Common myeloid progenitor, CD34-positive (primary cell): ENCODE results near the gene GPR162.

Source experiments
- CTCF ChIA-PET: fragments of 350-600 bp; sonication (Branson Sonifier 250); formaldehyde crosslinking; loops from one replicate; lab custom pipeline; 2021; ENCODE audit warnings: antibody characterized with exemption; lab: Charles Lee
- POLR2A ChIA-PET: fragments of 350-600 bp; sonication (Branson Sonifier 250); formaldehyde crosslinking; loops from one replicate; lab custom pipeline; 2021; ENCODE audit warnings: antibody characterized with exemption; lab: Charles Lee
- DNase-seq, 3 donors: peaks; one replicate each; pipeline versions ENCODE4 v3.0.0 to v3.0.0-alpha.2; 2013
- H3K27ac ChIP-seq, 2 experiments: 1 replicate in 1 of 2; 2 replicates in 1 of 2; pipeline ENCODE4 v1.7.0; 2013; ENCODE audit warnings: inconsistent platforms in 2 of 2, low read length in 2 of 2, mild to moderate bottlenecking in 2 of 2, low read depth in 1 of 2, moderate library complexity in 1 of 2; ENCODE audit not compliant: severe bottlenecking in 2 of 2, insufficient read depth in 1 of 2, poor library complexity in 1 of 2
- H3K27me3 ChIP-seq, 5 experiments: replicated peaks in 2 of 5; 1 replicate in 3 of 5; 2 replicates in 2 of 5; pipeline versions ENCODE4 v1.6.1 to v1.7.0; 2013; ENCODE audit warnings: low read length in 4 of 5, mild to moderate bottlenecking in 2 of 5, moderate library complexity in 2 of 5, inconsistent platforms in 1 of 5; ENCODE audit not compliant: insufficient read depth in 5 of 5, control insufficient read depth in 4 of 5
- H3K36me3 ChIP-seq, 4 experiments: 1 replicate in 2 of 4; 2 replicates in 2 of 4; pipeline versions ENCODE4 v1.6.1 to v1.7.0; 2013; ENCODE audit warnings: low read length in 3 of 4, control low read depth in 1 of 4, mild to moderate bottlenecking in 1 of 4; ENCODE audit not compliant: control insufficient read depth in 4 of 4, insufficient read depth in 4 of 4
- H3K4me1 ChIP-seq, 4 experiments: 1 replicate in 3 of 4; 2 replicates in 1 of 4; pipeline versions ENCODE4 v1.6.1 to v1.7.1; 2013; ENCODE audit warnings: low read length in 3 of 4, mild to moderate bottlenecking in 3 of 4, control low read depth in 1 of 4, inconsistent platforms in 1 of 4, moderate library complexity in 1 of 4; ENCODE audit not compliant: control insufficient read depth in 4 of 4, insufficient read depth in 4 of 4; ENCODE audit errors: control extremely low read depth in 1 of 4
- H3K4me3 ChIP-seq, 7 experiments: 1 replicate in 4 of 7; 2 replicates in 3 of 7; pipeline versions ENCODE4 v1.5.1 to v1.7.0; 2013; ENCODE audit warnings: mild to moderate bottlenecking in 7 of 7, low read length in 6 of 7, moderate library complexity in 6 of 7, inconsistent platforms in 2 of 7, low read depth in 2 of 7, control low read depth in 1 of 7; ENCODE audit not compliant: insufficient read depth in 4 of 7, control insufficient read depth in 1 of 7; ENCODE audit errors: extremely low read depth in 1 of 7
- H3K9me3 ChIP-seq, 5 experiments: 1 replicate in 4 of 5; 2 replicates in 1 of 5; pipeline versions ENCODE4 v1.6.1 to v1.7.1; 2013; ENCODE audit warnings: low read length in 4 of 5, mild to moderate bottlenecking in 2 of 5, inconsistent platforms in 1 of 5, low read depth in 1 of 5, moderate library complexity in 1 of 5; ENCODE audit not compliant: control insufficient read depth in 4 of 5, insufficient read depth in 2 of 5; ENCODE audit errors: control extremely low read depth in 1 of 5
- WGBS: methylation state at CpG from one replicate; pipeline ENCODE4 v1.1.5; 2013; ENCODE audit not compliant: insufficient coverage; 5-methylcytosine and 5-hydroxymethylcytosine counted together

Gene GPR162

DNA sequence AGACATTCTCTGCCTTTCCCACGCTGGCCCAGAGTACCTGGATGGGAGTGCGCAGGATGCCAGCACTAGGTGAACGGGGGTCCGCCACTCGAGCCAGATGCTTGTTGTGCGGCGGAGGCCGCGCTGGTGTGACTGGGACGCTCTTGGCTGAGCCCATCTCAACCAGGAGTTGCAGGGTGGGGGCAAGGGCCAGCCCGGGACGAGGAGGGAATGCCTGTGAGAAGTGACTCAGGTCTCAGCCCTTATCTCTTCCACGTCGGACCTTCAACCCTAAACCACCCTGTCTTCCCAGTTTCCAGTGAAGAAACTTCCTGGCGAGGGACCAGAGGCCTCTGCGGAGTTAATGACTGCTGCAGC is 29.2 kb downstream of the GPR162 start:
- WGBS = 81% methylated on average over 16 of the region's 16 CpGs
- Histone ChIP-seq H3K27ac (peak overlapping the region in 1 of 2 experiments; percentile 64), H3K36me3 (peaks cover 4 to 57% (median 32%) of the 10 kb centered on the region in 4 experiments), H3K4me1 (peaks cover 5 to 42% (median 33%) of the 10 kb centered on the region in 4 experiments), H3K9me3 (no peaks in the 10 kb centered on the region), H3K27me3 (no peaks in the 10 kb centered on the region), H3K4me3 (peak overlapping the region in 6 of 7 experiments; percentile 87 to 99 (median 90))
- ChIA-PET CTCF (interaction anchor here (1.0 to 6.8 kb wide), 8 partner anchors 14 to 76 kb away, joined by 3 to 85 read pairs (median 6); partner anchors contain the start of genes SPSB2 and TPI1), POLR2A (interaction anchor here (1.8 to 2.2 kb wide), 2 partner anchors 16 to 97 kb away, joined by 6 to 8 read pairs; partner anchors contain the start of genes MLF2 and TPI1)
- DNase-seq = no peak

DNA sequence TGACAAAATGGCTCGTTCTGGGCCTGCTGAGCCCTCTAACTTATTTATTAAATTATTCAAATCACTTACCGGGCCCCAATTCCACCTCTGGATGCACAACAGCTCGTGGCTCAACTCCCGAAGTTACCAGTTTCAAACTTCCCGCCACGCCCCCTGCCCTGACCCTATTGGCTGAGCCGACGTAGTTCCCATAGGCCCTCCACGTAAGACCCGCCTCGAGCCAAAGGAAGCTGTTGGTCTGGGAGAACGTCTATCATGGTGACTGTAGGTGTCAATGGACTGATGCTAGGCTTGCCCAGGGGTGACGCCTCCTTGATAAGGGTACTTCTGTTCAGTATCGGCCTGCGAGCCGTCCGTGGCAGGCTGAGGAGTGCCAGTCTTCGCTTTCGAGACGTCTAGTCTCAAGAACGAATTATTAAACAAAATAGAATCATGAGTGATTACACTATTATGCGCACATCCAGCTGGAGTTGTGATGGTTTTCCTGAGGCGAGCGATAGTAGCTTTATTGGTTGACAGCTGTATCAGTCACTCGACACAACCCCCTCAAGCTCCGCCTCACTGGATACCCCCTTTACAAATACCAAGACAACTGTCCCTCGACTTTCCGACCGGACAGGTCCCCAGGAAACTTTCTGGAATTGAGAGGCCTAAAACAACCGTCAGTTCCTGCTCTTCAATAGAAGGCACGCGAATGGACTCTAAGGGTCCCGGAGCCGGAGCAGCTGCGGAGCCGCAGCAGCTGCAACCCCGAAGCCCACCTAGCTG is 29.7 kb downstream of the GPR162 start, which contains the start of gene CDCA3:
CDCA3 (minus strand) TSS at position 134 of the 768 bp plus-strand sequence. CDS start 334 bp downstream, outside the sequence.
- POLR2A ChIA-PET = interaction anchor here (0.7 to 2.2 kb wide), 8 partner anchors 16 to 162 kb away, joined by 3 to 14 read pairs (median 6); partner anchors contain the start of genes C12orf57, MLF2, RNU7-1 and SPSB2
- H3K27ac ChIP-seq = peak within 1 kb of the TSS; percentile 80 to 89
- CTCF ChIA-PET = interaction anchor here (0.6 to 6.8 kb wide), 11 partner anchors 8 to 97 kb away, joined by 3 to 85 read pairs (median 4); partner anchors contain the start of genes C12orf57, RNU7-1, SPSB2 and TPI1
- peaks cover 6 to 57% (median 32%) of the 10 kb centered on the region in 4 experiments for H3K36me3 ChIP-seq
- no peaks in the 10 kb centered on the region for H3K27me3 ChIP-seq
- H3K4me3 ChIP-seq = peak within 1 kb of the TSS; percentile 82 to 99 (median 90)
- WGBS = under 1% methylated on average over 32 of the region's 37 CpGs
- H3K9me3 ChIP-seq = no peaks in the 10 kb centered on the region
- peak; percentile 97 to 99 (median 99) for DNase-seq
- H3K4me1 ChIP-seq = peaks cover 5 to 42% (median 33%) of the 10 kb centered on the region in 4 experiments

DNA sequence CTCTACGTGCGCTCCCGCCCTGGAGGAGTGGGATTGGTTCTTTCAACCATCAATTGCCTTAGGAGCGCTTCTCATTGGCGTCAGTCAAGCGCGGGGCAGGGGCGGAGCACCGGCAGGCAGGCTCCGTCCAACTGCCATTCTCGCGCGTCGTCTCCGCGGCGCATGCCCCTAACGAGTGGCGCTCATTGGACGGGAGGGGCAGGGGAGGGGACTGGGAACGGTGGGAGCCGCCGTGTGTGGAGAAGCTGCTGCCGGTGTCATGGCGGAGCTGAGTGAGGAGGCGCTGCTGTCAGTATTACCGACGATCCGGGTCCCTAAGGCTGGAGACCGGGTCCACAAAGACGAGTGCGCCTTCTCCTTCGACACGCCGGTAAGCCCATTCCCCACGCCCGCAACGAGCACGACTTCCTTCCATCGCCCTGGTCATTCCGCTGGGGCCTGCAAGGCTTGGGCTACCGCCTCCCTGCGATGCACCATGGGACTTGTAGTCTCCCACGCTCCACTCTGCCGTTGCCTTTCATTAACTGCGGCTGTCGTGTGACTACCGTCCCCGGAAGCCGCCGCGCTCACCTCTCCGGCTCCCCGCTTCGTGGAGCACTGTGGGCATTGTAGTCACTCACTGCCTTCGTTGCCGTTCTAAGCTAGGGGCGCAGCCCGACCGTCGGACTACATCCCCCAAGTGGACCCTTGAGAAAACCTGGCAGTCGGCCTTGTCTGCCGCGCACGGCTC is 30.5 kb downstream of the GPR162 start, which contains the start of gene USP5:
USP5 (plus strand) TSS at position 230 of the 730 bp plus-strand sequence; CDS start at position 260, 30 bp downstream.
- Histone ChIP-seq H3K27me3 (no peaks in the 10 kb centered on the region), H3K4me3 (peak within 1 kb of the TSS; percentile 82 to 99 (median 90)), H3K27ac (peak within 1 kb of the TSS; percentile 80 to 89), H3K36me3 (peaks cover 11 to 57% (median 34%) of the 10 kb centered on the region in 4 experiments), H3K9me3 (no peaks in the 10 kb centered on the region), H3K4me1 (peaks cover 5 to 41% (median 32%) of the 10 kb centered on the region in 4 experiments)
- POLR2A ChIA-PET = interaction anchor here (0.7 to 2.2 kb wide), 8 partner anchors 15 to 163 kb away, joined by 3 to 14 read pairs (median 6); partner anchors contain the start of genes C12orf57, MLF2, RNU7-1 and SPSB2
- CTCF ChIA-PET = interaction anchor here (0.6 to 6.8 kb wide), 13 partner anchors 8 to 98 kb away, joined by 3 to 85 read pairs (median 4); partner anchors contain the start of genes C12orf57, RNU7-1, SPSB2 and TPI1
- WGBS = under 1% methylated on average over 62 of the region's 65 CpGs
- peak; percentile 100 for DNase-seq

DNA sequence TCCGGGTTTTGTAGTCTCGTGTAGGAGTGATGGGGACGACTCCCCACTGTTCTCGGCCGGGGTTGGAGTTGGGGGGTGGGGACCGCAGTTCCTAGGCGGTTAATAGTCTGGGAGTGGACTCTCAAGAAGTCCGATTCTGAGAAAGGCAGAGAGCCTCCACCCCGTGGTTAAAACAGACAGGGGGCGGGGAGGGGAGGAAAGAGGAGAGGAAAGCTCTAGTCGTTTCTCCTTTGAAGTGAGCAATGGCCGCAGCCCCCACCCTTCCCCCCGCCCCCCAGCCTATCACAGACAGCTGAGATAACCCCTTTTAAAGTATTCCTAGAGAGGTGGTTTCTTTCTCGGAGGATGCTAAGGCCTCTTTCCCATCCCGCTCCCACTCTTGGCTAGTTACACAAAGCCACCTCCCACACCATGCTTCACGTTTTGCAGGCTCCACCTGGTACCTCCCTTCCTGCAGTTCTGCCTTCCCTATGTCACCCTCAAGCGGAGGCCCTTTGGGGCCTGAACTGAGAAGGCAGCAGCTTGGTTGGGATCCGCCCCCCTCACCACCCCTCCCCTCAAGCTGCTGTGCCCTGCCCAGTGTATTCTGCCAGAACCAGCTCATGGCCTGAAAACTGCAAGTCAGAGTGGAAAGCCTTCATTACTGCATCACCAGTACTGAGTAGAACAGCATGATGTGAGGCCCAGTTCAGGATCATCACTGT is 31.2 kb downstream of the GPR162 start:
- ChIA-PET CTCF (interaction anchor here (0.8 to 6.8 kb wide), 10 partner anchors 8 to 100 kb away, joined by 3 to 85 read pairs (median 4); partner anchors contain the start of genes MLF2, SPSB2 and TPI1), POLR2A (interaction anchor here (1.2 to 2.2 kb wide), 6 partner anchors 14 to 164 kb away, joined by 3 to 14 read pairs (median 6); partner anchors contain the start of genes C12orf57, MLF2, RNU7-1 and TPI1)
- H3K36me3 ChIP-seq = peaks cover 18 to 57% (median 37%) of the 10 kb centered on the region in 4 experiments
- peak overlapping the region in 1 of 2 experiments; percentile 63 for H3K27ac ChIP-seq
- DNase-seq = peak; percentile 78 to 92 (median 91)
- H3K9me3 ChIP-seq = no peaks in the 10 kb centered on the region
- peak overlapping the region; percentile 63 to 99 (median 90) for H3K4me3 ChIP-seq
- H3K4me1 ChIP-seq = peaks cover 5 to 41% (median 32%) of the 10 kb centered on the region in 4 experiments
- 2% methylated on average over 6 of the region's 18 CpGs for WGBS
- no peaks in the 10 kb centered on the region for H3K27me3 ChIP-seq

DNA sequence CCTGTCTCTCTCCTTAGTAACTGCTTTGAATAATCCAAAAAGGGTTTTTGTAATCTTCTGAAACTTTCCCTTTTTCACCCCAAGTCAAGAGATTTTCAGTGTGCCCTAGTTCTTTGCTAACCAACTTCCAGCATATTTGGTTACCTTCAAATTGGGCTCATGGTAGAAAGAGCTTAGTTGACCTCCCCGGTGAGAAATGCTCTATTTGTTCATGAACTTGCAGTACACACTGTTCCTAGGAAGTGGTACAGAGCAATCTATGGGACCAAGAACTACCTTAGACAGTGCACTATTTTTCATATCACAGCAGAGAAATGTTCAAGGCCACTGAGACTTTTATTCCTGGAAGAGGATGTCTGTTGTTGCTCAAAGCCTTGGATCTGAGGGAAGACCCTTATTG is 32.0 kb downstream of the GPR162 start:
- 100% methylated on average over 1 of the region's 1 CpG for WGBS
- Histone ChIP-seq H3K4me1 (peaks cover 5 to 41% (median 32%) of the 10 kb centered on the region in 4 experiments), H3K27ac (peak overlapping the region in 1 of 2 experiments; percentile 60), H3K9me3 (no peaks in the 10 kb centered on the region), H3K27me3 (no peaks in the 10 kb centered on the region), H3K4me3 (peak overlapping the region in 1 of 7 experiments; percentile 90), H3K36me3 (peaks cover 23 to 59% (median 40%) of the 10 kb centered on the region in 4 experiments)
- DNase-seq = no peak
- CTCF ChIA-PET = interaction anchor here (0.8 to 6.8 kb wide), 9 partner anchors 9 to 100 kb away, joined by 3 to 85 read pairs (median 3); partner anchors contain the start of genes MLF2, SPSB2 and TPI1
- POLR2A ChIA-PET = interaction anchor here (1.5 kb wide), 1 partner anchor 14 kb away, joined by 7 read pairs; the partner anchor contains the start of gene TPI1
